ENCODE data around the gene ZNF385A. TPM values are rescaled to one million over a fixed set of nuclear protein-coding genes. Genes with fewer than 3 reads are reported as not detected.

Gene ZNF385A
- total and polyA plus RNA-seq, 8 donors, result 1.2 to 35.7 (median 12.4) TPM

DNA sequence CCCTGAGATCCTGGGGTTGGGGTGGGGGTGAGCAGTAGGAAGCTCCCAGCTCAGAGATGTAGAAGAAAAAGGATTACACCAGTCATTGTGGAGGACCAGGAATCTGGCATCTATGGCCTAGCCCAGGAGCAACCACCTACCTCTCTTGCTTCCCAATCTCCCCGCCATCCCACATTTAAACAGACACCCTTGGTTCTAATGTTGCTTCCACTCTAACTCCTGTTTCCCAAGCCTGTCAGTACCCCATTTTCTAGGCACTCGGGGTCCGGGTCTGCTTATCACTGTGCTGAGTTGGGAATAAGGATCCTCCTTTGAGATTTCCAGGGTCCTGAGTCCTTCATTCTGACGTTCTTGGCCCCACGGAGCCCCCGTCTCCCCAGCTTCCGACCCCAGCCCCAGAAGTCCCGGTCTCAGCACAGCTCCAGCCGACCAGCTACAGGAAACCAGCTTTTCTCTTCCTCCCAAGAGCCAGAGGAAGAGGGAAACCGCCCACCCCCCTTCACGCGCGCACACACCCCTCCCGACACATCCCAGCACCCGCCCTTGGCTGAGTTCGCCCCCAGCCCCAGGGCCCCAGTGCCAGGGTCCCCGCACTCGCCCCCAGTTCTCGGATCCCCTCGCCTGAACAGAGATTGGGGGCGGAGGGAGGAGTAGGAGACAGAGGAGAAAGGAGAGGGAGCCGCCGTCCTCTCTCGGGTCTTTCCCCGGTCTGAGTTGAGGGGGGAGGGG is 33.3 kb upstream of the ZNF385A start:
- WGBS, 5 donors, result 22 to 32% (median 27%) methylated on average over 19 to 25 of the region's 25 CpGs
- intact Hi-C loops (cut with DNase I; ENCODE audit: low total_unique reads), result no loop called here
- DNase-seq, result peak in 1 of 2 donors; percentile 73
- Histone ChIP-seq H3K36me3 (no peaks in the 10 kb centered on the region), H3K4me1 (peaks cover 54 to 97% (median 73%) of the 10 kb centered on the region in 4 donors), H3K4me3 (peak overlapping the region; percentile 76 to 83 (median 82)), H3K27me3 (peaks cover 0 to 22% (median 11%) of the 10 kb centered on the region in 3 donors), H3K27ac (peak overlapping the region; percentile 81 to 94 (median 91)), H3K9me3 (no peaks in the 10 kb centered on the region)
- TF ChIP-seq, protein P1, sequence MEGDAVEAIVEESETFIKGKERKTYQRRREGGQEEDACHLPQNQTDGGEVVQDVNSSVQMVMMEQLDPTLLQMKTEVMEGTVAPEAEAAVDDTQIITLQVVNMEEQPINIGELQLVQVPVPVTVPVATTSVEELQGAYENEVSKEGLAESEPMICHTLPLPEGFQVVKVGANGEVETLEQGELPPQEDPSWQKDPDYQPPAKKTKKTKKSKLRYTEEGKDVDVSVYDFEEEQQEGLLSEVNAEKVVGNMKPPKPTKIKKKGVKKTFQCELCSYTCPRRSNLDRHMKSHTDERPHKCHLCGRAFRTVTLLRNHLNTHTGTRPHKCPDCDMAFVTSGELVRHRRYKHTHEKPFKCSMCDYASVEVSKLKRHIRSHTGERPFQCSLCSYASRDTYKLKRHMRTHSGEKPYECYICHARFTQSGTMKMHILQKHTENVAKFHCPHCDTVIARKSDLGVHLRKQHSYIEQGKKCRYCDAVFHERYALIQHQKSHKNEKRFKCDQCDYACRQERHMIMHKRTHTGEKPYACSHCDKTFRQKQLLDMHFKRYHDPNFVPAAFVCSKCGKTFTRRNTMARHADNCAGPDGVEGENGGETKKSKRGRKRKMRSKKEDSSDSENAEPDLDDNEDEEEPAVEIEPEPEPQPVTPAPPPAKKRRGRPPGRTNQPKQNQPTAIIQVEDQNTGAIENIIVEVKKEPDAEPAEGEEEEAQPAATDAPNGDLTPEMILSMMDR (IDR thresholded peaks at IDR 0.05), result no peak
- TF ChIP-seq POLR2AphosphoS5 (IDR thresholded peaks at IDR 0.05), result no peak
- TF ChIP-seq EP300 (IDR thresholded peaks at IDR 0.05), result no peak
- no peak for TF ChIP-seq POLR2A (IDR thresholded peaks at IDR 0.05)

DNA sequence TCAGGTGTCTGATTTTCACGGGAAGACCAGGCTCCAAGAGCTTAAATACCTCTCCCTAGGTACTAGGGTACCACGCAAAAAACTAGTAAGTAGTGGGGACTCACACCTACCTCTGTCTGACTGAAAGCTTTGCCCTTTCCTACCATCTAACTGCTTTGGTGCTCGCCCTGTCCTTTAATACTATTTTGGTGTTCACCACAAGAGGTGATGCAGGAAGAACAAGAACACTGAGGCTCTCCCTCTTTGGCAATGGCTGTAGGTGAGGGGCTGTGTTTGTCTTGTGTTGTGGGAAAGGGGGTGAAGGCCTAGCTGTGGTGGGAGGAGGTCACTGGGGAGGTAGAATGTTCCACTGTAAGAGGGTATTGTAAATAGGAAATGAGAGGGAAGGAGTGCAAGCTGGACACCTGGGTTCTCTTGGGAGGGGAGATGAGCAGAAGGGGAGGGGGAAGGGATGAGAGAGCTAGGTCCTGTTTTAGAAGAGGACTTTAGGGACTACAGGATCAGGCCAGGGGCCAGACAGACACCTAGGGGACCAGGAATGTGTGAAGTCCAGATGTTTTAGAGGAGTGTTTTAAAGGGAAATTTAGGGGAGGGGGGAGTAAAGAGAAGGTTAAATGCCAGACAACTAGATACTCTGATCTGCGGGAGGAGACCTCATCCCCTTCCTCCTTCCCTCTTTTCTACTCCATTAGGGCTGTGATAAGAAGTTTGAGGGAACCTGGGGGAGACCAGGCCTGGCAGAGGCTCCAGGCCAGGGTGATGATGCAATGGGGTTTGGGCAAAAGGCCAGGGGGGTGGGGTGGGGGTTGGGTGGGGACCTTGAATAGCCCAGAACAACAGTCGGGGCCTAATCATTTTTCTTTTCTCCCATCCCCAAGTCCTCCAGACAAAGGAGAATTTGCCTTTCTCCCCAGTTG is 32.4 kb upstream of the ZNF385A start:
- Histone ChIP-seq H3K9me3 (no peaks in the 10 kb centered on the region), H3K27ac (peak overlapping the region; percentile 31 to 94 (median 91)), H3K36me3 (peaks cover 0 to 3% (median 0%) of the 10 kb centered on the region in 4 donors), H3K27me3 (peaks cover 0 to 18% (median 11%) of the 10 kb centered on the region in 3 donors), H3K4me1 (peaks cover 63 to 97% (median 81%) of the 10 kb centered on the region in 4 donors), H3K4me3 (peak overlapping the region; percentile 76 to 83 (median 82))
- TF ChIP-seq EP300 (IDR thresholded peaks at IDR 0.05), result no peak
- TF ChIP-seq, protein P1 (IDR thresholded peaks at IDR 0.05), result no peak
- no peak for TF ChIP-seq POLR2AphosphoS5 (IDR thresholded peaks at IDR 0.05)
- TF ChIP-seq POLR2A (IDR thresholded peaks at IDR 0.05), result no peak
- intact Hi-C loops (cut with DNase I; ENCODE audit: low total_unique reads), result no loop called here
- no peak for DNase-seq
- WGBS, 5 donors, result 55 to 68% (median 61%) methylated on average over 5 of the region's 5 CpGs

DNA sequence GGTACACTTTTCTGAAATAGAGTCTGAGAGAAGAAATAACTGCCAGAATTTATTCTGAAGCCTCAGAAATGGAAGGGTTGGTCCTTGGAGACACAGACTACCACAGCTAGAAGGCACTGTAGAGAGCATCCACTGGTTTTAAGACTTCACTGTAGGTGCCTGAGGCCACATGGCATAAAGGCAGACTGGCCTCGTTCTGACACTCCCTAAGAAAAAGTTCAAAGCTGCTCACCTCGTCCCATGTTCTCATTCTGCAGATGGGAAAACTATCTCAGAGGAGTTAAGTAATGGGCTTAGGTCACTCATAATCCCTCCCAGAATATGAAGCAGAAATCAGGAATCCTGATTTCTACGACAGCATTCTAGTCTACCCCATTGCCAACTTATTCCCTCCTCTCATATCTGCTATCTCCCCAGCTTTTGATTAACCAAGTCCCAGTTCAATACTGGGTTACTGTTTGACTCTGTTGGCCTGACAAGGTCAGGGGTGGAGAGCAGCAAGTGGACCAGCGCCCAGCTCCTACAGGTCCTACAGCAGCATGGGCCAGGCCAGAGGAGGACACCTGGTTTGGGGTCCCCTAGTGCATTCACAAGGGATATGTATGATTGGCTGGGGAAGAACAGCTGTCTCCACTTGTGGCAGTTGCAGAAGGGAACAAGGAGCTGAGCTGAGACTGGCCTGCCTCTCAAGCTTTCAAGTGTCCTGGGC is 30.8 kb upstream of the ZNF385A start:
- peak overlapping the region; percentile 1 to 93 (median 80) for H3K27ac ChIP-seq
- peaks cover 3 to 19% (median 12%) of the 10 kb centered on the region in 4 donors for H3K36me3 ChIP-seq
- H3K27me3 ChIP-seq, result peaks cover 0 to 18% (median 11%) of the 10 kb centered on the region in 3 donors
- no peak for DNase-seq
- peaks cover 66 to 97% (median 82%) of the 10 kb centered on the region in 4 donors for H3K4me1 ChIP-seq
- H3K9me3 ChIP-seq, result no peaks in the 10 kb centered on the region
- 24 to 49% (median 28%) methylated on average over 4 of the region's 4 CpGs for WGBS, 5 donors
- peak overlapping the region in 3 of 4 donors; percentile 76 to 83 (median 82) for H3K4me3 ChIP-seq
- intact Hi-C loops (cut with DNase I; ENCODE audit: low total_unique reads), result no loop called here
- TF ChIP-seq POLR2AphosphoS5 (IDR thresholded peaks at IDR 0.05), result peak in 1 of 3 donors; percentile 2
- no peak for TF ChIP-seq EP300 (IDR thresholded peaks at IDR 0.05)

DNA sequence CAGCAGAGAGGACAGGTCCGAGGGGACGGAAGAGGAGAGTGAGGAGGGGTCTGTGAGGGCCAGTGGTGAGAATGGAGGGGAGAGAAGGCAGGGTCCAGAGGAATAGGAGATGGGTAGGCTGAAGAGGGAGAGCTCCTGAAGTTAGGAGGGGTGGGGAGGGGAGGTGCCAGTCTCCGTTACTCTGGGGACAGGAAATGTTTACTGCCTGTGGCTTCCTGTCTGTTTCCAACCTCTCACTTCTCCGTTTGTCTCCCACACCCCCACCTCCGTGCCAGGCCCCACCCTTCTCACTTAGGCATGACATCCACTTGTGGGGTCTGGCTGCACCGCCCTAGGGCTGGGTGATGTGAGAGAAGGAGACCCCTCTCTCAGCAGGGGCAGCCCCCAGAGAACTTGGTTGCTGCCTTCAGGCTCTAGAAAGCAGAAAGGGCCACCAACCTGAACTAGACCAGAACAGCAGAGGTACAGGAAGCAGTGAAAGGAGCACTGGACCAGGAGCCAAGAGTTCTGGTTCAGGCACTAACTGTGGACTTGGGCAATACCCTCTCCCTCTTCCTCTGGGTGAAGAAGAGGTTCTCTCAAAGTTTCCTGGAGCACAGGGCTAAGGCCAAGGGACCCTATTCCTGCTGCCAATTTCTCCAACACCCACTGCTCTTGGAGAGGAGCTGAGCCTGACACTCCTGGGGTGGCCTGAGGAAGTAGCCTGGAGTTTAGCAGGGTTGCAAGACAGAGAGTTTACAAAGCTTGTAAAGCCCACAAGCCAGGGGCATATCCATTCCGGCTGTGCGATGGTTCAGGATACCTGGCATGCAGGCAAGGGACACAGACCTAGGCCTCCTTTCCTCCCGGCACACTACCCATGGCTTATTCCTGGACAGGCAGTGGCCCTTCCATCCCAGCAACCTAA is 29.0 kb upstream of the ZNF385A start:
- peak overlapping the region; percentile 4 to 82 (median 50) for H3K4me3 ChIP-seq
- H3K4me1 ChIP-seq, result peaks cover 55 to 100% (median 67%) of the 10 kb centered on the region in 4 donors
- DNase-seq, result peak; percentile 37 to 66
- peaks cover 17 to 37% (median 30%) of the 10 kb centered on the region in 4 donors for H3K36me3 ChIP-seq
- TF ChIP-seq, protein P1 (IDR thresholded peaks at IDR 0.05), result no peak
- TF ChIP-seq POLR2AphosphoS5 (IDR thresholded peaks at IDR 0.05), result no peak
- no peak for TF ChIP-seq POLR2A (IDR thresholded peaks at IDR 0.05)
- TF ChIP-seq EP300 (IDR thresholded peaks at IDR 0.05), result no peak
- intact Hi-C loops (cut with DNase I; ENCODE audit: low total_unique reads), result no loop called here
- H3K27me3 ChIP-seq, result peaks cover 0 to 8% (median 6%) of the 10 kb centered on the region in 3 donors
- H3K27ac ChIP-seq, result peak overlapping the region; percentile 39 to 93 (median 71)
- no peaks in the 10 kb centered on the region for H3K9me3 ChIP-seq
- WGBS, 5 donors, result 54 to 62% (median 57%) methylated on average over 8 to 9 of the region's 9 CpGs
